Transverse colon (tissue), 4 donors: Measurements from ENCODE around the gene WDR5. TPM values are rescaled to one million over a fixed set of nuclear protein-coding genes. Genes with fewer than 3 reads are reported as not detected.

Source experiments
- DNase-seq: peaks from one replicate; pipeline ENCODE4 v3.0.0-alpha.2; 2019
- H3K27ac ChIP-seq, 4 donors: fragments of 200-600 bp; sonication (generic); 2 replicates each; pipeline ENCODE4 v1.5.1; 2016 to 2018; ENCODE audit warnings: inconsistent platforms in 4 of 4
- H3K27me3 ChIP-seq: fragments of 200-600 bp; sonication (generic); 2 replicates; pipeline ENCODE4 v1.5.1; 2017; ENCODE audit warnings: inconsistent platforms
- H3K36me3 ChIP-seq, 4 donors: fragments of 200-600 bp; sonication (generic); 2 replicates each; pipeline ENCODE4 v1.5.1; 2017 to 2019; ENCODE audit warnings: inconsistent platforms in 4 of 4
- H3K4me1 ChIP-seq, 4 donors: fragments of 200-600 bp; sonication (generic); 2 replicates each; pipeline ENCODE4 v1.5.1; 2017 to 2020; ENCODE audit warnings: inconsistent platforms in 4 of 4
- H3K4me3 ChIP-seq, 4 donors: fragments of 200-600 bp; sonication (generic); 1 replicate in 1 of 4; 2 replicates in 3 of 4; pipeline versions ENCODE4 v1.5.1 to v1.6.1; 2017 to 2019; ENCODE audit warnings: inconsistent platforms in 4 of 4
- H3K9me3 ChIP-seq, 2 donors: fragments of 200-600 bp; sonication (generic); 2 replicates each; pipeline ENCODE4 v1.5.1; 2017 to 2019; ENCODE audit warnings: inconsistent platforms in 2 of 2
- CTCF ChIP-seq, 5 experiments: fragments of 200-600 bp in 3 of 5; fragments of 450-650 bp in 2 of 5; sonication (generic) in 3 of 5; IDR thresholded peaks; 1 replicate in 2 of 5; 2 replicates in 3 of 5; pipeline ENCODE4 v1.5.1; 2016 to 2017; ENCODE audit warnings: antibody characterized with exemption in 5 of 5, inconsistent platforms in 3 of 5, mild to moderate bottlenecking in 2 of 5, moderate library complexity in 1 of 5
- EP300 ChIP-seq: sonication (generic); formaldehyde crosslinking; IDR thresholded peaks from one replicate; pipeline ENCODE4 v1.6.1; 2017; ENCODE audit warnings: antibody characterized with exemption, low read depth
- POLR2A ChIP-seq: fragments of 450-650 bp; IDR thresholded peaks from one replicate; pipeline ENCODE4 v1.6.1; 2016; ENCODE audit warnings: antibody characterized with exemption, mild to moderate bottlenecking, moderate library complexity
- POLR2AphosphoS5 ChIP-seq, 3 donors: sonication (generic); formaldehyde crosslinking; IDR thresholded peaks; one replicate each; pipeline ENCODE4 v1.6.1; 2016; ENCODE audit warnings: antibody characterized with exemption in 3 of 3
- WGBS, 2 donors: methylation state at CpG; one replicate each; pipeline ENCODE4 v1.1.5; 2018; ENCODE audit warnings: low coverage in 1 of 2; 5-methylcytosine and 5-hydroxymethylcytosine counted together
- in situ Hi-C, 4 donors: fragments of 200-750 bp; cut with MboI; loops; one replicate each; pipeline versions ENCODE4 v1.15.0 to v1.15.1; 2017; ENCODE audit warnings: low sequenced_read_pairs in 3 of 4, low pct_ligation_motif_present in 1 of 4, low pct_unique_long_range_greater_than_20kb in 1 of 4
- intact Hi-C: fragments of 100-400 bp; cut with DNase I; formaldehyde crosslinking; loops from one replicate; pipeline ENCODE4 v1.15.1; 2023; ENCODE audit warnings: low total_unique reads
- total RNA-seq, 4 donors: library from RNA; depleted of rRNA; stranded (reverse); fragments of >200 nt; gene quantifications; one replicate each; pipeline ENCODE4 v1.1.0, GENCODE V29; 2016

The WDR5 gene
- total RNA-seq, 4 donors from 2014 or later, result 8.2 to 95.7 (median 16.3) TPM

DNA sequence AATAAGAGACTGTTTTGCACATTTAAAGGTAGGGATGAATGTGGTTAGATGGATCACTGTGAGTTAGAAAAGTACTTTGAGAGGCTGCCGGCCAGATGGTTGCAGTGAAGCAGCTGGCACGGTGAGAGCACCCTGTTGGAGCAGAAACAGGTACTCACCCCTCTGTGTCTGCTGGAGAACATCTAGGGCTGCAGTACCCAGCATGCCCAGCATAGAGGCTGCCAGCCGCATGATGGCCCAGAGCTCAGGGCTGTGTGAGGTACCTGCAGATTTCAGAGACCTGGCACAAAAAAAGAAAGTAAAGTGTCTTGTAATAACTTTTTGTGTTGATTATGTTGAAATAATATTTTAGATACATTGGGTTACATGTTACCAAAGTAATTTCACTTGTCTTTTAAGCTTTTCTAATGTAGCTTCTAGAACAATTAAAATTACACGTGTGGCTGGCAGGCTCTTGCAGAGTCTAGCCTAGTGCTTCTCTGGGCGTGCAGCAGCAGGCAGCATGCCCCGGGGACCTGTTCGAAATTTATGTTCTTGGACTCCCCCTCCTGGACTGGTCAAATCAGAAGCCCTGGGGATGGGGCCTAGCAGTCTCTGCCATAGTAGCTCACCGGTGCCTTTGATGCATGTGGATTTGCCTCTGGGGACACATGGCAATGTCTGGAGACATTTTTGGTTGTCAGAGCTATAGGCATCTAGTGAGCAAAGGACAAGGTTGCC is 11.1 kb downstream of the WDR5 start:
- Histone ChIP-seq H3K9me3 (no peaks in the 10 kb centered on the region), H3K36me3 (peaks cover 0 to 49% (median 25%) of the 10 kb centered on the region in 4 donors), H3K27me3 (no peaks in the 10 kb centered on the region), H3K4me3 (no peak overlapping the region), H3K27ac (no peak overlapping the region), H3K4me1 (no peaks in the 10 kb centered on the region)
- no peak for DNase-seq
- no peak for TF ChIP-seq POLR2A
- no peak for TF ChIP-seq CTCF (IDR thresholded peaks at IDR 0.05)
- no peak for TF ChIP-seq EP300
- TF ChIP-seq POLR2AphosphoS5 (IDR thresholded peaks at IDR 0.05), result no peak
- 88 to 94% methylated on average over 3 to 8 of the region's 8 CpGs for WGBS, 2 donors
- intact Hi-C loops, result no loop called here
- in situ Hi-C loops, result no loop called here

GRCh38 chr9:134149380-134149779 is 13.5 kb downstream of the WDR5 start:
- TF ChIP-seq POLR2A (no peak), POLR2AphosphoS5 (IDR thresholded peaks at IDR 0.05) (no peak), CTCF (IDR thresholded peaks at IDR 0.05) (no peak), EP300 (no peak)
- in situ Hi-C loops (no loop called here), intact Hi-C loops (no loop called here)
- H3K9me3 ChIP-seq, result no peaks in the 10 kb centered on the region
- peaks cover 0 to 39% (median 19%) of the 10 kb centered on the region in 4 donors for H3K36me3 ChIP-seq
- no peaks in the 10 kb centered on the region for H3K4me1 ChIP-seq
- H3K27me3 ChIP-seq, result no peaks in the 10 kb centered on the region
- 80 to 88% methylated on average over 1 to 7 of the region's 7 CpGs for WGBS, 2 donors
- H3K4me3 ChIP-seq, result no peak overlapping the region
- no peak overlapping the region for H3K27ac ChIP-seq
- no peak for DNase-seq

DNA sequence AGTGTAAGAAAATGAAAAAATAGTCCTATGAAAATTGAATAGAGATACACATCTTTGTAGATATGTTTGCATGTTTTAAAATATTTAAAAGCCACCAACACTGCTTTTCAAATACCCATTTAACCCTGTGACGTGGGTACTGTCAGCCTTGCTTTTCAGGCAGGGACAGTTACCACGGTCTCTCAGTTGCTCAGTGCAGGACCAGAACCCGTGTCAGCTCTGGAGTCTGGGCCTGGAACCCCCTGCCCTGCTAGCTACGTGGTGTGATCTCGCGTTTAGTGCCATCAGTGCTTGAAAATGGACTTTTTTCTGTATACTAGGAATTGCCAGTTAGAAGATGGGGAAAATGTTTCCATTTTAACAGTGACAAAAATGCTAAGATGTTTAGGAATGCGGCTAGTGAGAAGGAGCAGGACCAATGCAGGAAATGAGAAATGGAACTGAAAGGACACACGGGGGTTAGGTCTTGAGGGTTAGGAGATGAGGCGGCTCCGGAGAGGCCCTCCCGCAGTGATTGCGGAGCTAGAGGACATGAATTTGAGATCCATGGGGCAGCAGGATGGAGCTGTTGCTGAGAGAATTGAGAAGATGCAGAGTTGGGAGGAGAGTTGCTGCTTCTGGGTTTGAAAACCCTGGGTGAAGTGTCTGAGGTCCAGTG is 14.8 kb downstream of the WDR5 start:
- no peaks in the 10 kb centered on the region for H3K9me3 ChIP-seq
- H3K27ac ChIP-seq, result no peak overlapping the region
- H3K27me3 ChIP-seq, result no peaks in the 10 kb centered on the region
- H3K36me3 ChIP-seq, result peaks cover 0 to 45% (median 18%) of the 10 kb centered on the region in 4 donors
- in situ Hi-C loops (loop anchor here in 1 of 4 donors (25.0 kb wide), 1 partner anchor 587 kb away; no protein-coding TSS in a partner anchor), intact Hi-C loops (no loop called here)
- H3K4me1 ChIP-seq, result no peaks in the 10 kb centered on the region
- no peak for DNase-seq
- WGBS, 2 donors, result 77 to 96% methylated on average over 5 to 12 of the region's 12 CpGs
- no peak overlapping the region for H3K4me3 ChIP-seq
- TF ChIP-seq POLR2A, result no peak

DNA sequence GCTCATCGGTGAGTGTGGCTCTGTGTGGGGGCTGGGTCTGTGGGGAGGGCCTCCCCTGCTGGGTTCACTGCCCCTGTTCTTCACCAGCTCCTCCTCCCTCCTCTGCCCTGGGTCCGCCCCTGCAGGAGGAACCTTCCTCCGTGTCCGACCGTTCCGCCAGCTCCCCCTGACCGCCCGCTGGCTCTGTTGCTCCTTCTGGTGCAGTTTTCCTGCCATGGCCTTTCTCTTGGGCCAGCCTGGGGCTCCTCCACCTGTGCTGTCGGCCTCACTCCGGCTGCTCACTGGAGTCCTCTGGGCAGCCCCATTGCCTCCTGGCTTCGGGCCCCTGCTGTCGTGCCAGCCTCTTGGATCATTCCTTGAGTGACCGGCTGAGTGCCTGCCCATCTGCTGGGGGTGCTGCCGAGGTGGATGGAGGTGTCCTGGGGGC is 16.2 kb downstream of the WDR5 start:
- Histone ChIP-seq H3K27ac (no peak overlapping the region), H3K4me3 (no peak overlapping the region), H3K36me3 (peaks cover 0 to 49% (median 24%) of the 10 kb centered on the region in 4 donors), H3K9me3 (no peaks in the 10 kb centered on the region), H3K4me1 (no peaks in the 10 kb centered on the region), H3K27me3 (no peaks in the 10 kb centered on the region)
- TF ChIP-seq POLR2A, result no peak
- TF ChIP-seq POLR2AphosphoS5 (IDR thresholded peaks at IDR 0.05), result no peak
- no peak for TF ChIP-seq EP300
- no peak for TF ChIP-seq CTCF (IDR thresholded peaks at IDR 0.05)
- no peak for DNase-seq
- 80 to 88% methylated on average over 2 to 13 of the region's 14 CpGs for WGBS, 2 donors
- in situ Hi-C loops (loop anchor here in 1 of 4 donors (25.0 kb wide), 1 partner anchor 585 kb away; no protein-coding TSS in a partner anchor), intact Hi-C loops (no loop called here)
